ENCODE data around the gene ADAM11. TPM values are rescaled to one million over a fixed set of nuclear protein-coding genes. Genes with fewer than 3 reads are reported as not detected.

The ADAM11 gene
- total and polyA plus RNA-seq, 2 of the 13 experiments (the other 11 are each of a cell fraction or from before 2014, with no cell fraction given), result 0.38 to 0.91 TPM

- in situ Hi-C loops (cut with HindIII; ENCODE audit: extremely low pct_ligation_motif_present, low pct_unique_long_range_greater_than_20kb), result no loop called here
- no peak overlapping the region for H3K9ac ChIP-seq (ENCODE audit: insufficient read depth, low read depth, low read length)
- POLR2A ChIA-PET, result interaction anchor here (1.6 kb wide), 1 partner anchor 48 kb away, joined by 3 read pairs; no protein-coding TSS in a partner anchor
- TF ChIP-seq ZNF510 (CRISPR knock-in tag; IDR thresholded peaks at IDR 0.05; ENCODE audit: low read depth) (no peak), ZNF205 (CRISPR knock-in tag; IDR thresholded peaks at IDR 0.05) (no peak), NCOA2 (CRISPR knock-in tag; IDR thresholded peaks at IDR 0.05) (no peak), HDAC2 (CRISPR knock-in tag; IDR thresholded peaks at IDR 0.05) (no peak), ZNF317 (CRISPR knock-in tag; IDR thresholded peaks at IDR 0.05) (no peak), FOXK1 (CRISPR knock-in tag; IDR thresholded peaks at IDR 0.05; ENCODE audit: borderline replicate concordance, low read depth) (no peak), RXRA (CRISPR knock-in tag; IDR thresholded peaks at IDR 0.05) (no peak), PRDM15 (CRISPR knock-in tag; IDR thresholded peaks at IDR 0.05) (no peak)
- CTCF ChIA-PET (ENCODE audit: low intra/inter-chr PET ratio, low total read pairs), result no interaction called here
- intact Hi-C loops (cut with micrococcal nuclease; ENCODE audit: unreplicated experiment), result no loop called here
- DNase-seq (ENCODE audit: low spot score) (no peak), ATAC-seq (no peak), FAIRE-seq (no peak)
- H3K4me2 ChIP-seq (ENCODE audit: low read depth, low read length), result no peak overlapping the region
- no TSS peak for BruUV-seq (replicated peaks)
- H4K20me1 ChIP-seq (ENCODE audit: insufficient read depth, low read length), result no peaks in the 10 kb centered on the region
- 92% methylated on average over 12 of the region's 12 CpGs for WGBS (ENCODE audit: low lambda C conversion rate)
- H3K79me2 ChIP-seq (ENCODE audit: insufficient read depth, low read length), result no peaks in the 10 kb centered on the region
- no peaks in the 10 kb centered on the region for H3K27me3 ChIP-seq (ENCODE audit: control insufficient read depth in 1 of 2, insufficient read depth in 2 of 2, low read length in 2 of 2)
- H3K9me3 ChIP-seq (ENCODE audit: low read length), result no peaks in the 10 kb centered on the region
- H2AFZ ChIP-seq (ENCODE audit: low read length), result no peak overlapping the region
- no peak overlapping the region for H3K4me3 ChIP-seq (replicated peaks in 1 of 3; ENCODE audit: insufficient read depth in 1 of 3, low read depth in 2 of 3, low read length in 3 of 3)
- no peak overlapping the region for H3K27ac ChIP-seq (ENCODE audit: extremely low read length, insufficient read depth, low read length)
- H3K36me3 ChIP-seq (replicated peaks in 1 of 2; ENCODE audit: control insufficient read depth in 1 of 2, insufficient read depth in 2 of 2, low read length in 2 of 2), result peaks cover 23 to 53% of the 10 kb centered on the region in 2 experiments
- no peaks in the 10 kb centered on the region for H3K4me1 ChIP-seq (ENCODE audit: insufficient read depth, low read length)
Measured at GRCh38 chr17:44736551-44737240, 22.1 kb upstream of the ADAM11 start.
